ENCODE results near the gene RBMS3.
"Not testable (repeated sequence)": the region's sequence is repeated elsewhere in the genome, so short reads cannot be mapped to it uniquely, and the experiment has no call there.

Gene RBMS3

GRCh38 chr3:29280404-29281093 is at the start of gene RBMS3:
TSS of gene RBMS3 (plus strand) at chr3:29281071.
- DNase-seq: peak in 2 of 6 experiments; percentile 4 to 27

- not testable (repeated sequence) for DNase-seq
Observed at GRCh38 chr3:29233126-29233525, 47.7 kb upstream of the RBMS3 start.

GRCh38 chr3:29236146-29236840 is 44.6 kb upstream of the RBMS3 start:
- no peak for DNase-seq

- DNase-seq: no peak
Observed at GRCh38 chr3:29239376-29239775, 41.5 kb upstream of the RBMS3 start.

- no peak for DNase-seq
Observed at GRCh38 chr3:29240248-29240647, 40.6 kb upstream of the RBMS3 start.

- DNase-seq: no peak
Observed at GRCh38 chr3:29240887-29241286, 40.0 kb upstream of the RBMS3 start.

- DNase-seq: no peak
Observed at GRCh38 chr3:29241855-29242254, 39.0 kb upstream of the RBMS3 start.

- no peak for DNase-seq
Observed at GRCh38 chr3:29242296-29242695, 38.6 kb upstream of the RBMS3 start.

- no peak for DNase-seq
Observed at GRCh38 chr3:29245441-29245840, 35.4 kb upstream of the RBMS3 start.

GRCh38 chr3:29247088-29247745 is 33.7 kb upstream of the RBMS3 start:
- DNase-seq: no peak

- DNase-seq: no peak
Observed at GRCh38 chr3:29249829-29250345, 31.0 kb upstream of the RBMS3 start.

GRCh38 chr3:29255854-29256696 is 24.8 kb upstream of the RBMS3 start:
- no peak for DNase-seq

- no peak for DNase-seq
Observed at GRCh38 chr3:29258161-29258560, 22.7 kb upstream of the RBMS3 start.

GRCh38 chr3:29261119-29261518 is 19.8 kb upstream of the RBMS3 start:
- DNase-seq: no peak

- no peak for DNase-seq
Observed at GRCh38 chr3:29263476-29263875, 17.4 kb upstream of the RBMS3 start.

- no peak for DNase-seq
Observed at GRCh38 chr3:29265509-29266072, 15.3 kb upstream of the RBMS3 start.

GRCh38 chr3:29267226-29267625 is 13.6 kb upstream of the RBMS3 start:
- no peak for DNase-seq

GRCh38 chr3:29268651-29269050 is 12.2 kb upstream of the RBMS3 start:
- DNase-seq: no peak

- no peak for DNase-seq
Observed at GRCh38 chr3:29270752-29271151, 10.1 kb upstream of the RBMS3 start.

- no peak for DNase-seq
Observed at GRCh38 chr3:29271475-29271874, 9.4 kb upstream of the RBMS3 start.

GRCh38 chr3:29274667-29275066 is 6.2 kb upstream of the RBMS3 start:
- no peak for DNase-seq

- no peak for DNase-seq
Observed at GRCh38 chr3:29275309-29275708, 5.6 kb upstream of the RBMS3 start.

GRCh38 chr3:29277249-29277648 is 3.6 kb upstream of the RBMS3 start:
- no peak for DNase-seq

All from stimulated activated naive CD4-positive, alpha-beta T cell (primary cell).